CD4-positive, CD25-positive, alpha-beta regulatory T cell (primary cell): ENCODE measurements around the gene CD93. TPM values are rescaled to one million over a fixed set of nuclear protein-coding genes. Genes with fewer than 3 reads are reported as not detected.

Experiments
- ATAC-seq, 2 donors: fragments of 150-1000 bp; cut with Tn5 transposase; one replicate each; pipeline ENCODE4 v1.10.0; 2021; ENCODE audit warnings: low read depth in 2 of 2, moderate number of reproducible peaks in 2 of 2, moderate library complexity in 1 of 2
- DNase-seq, 3 donors: peaks; one replicate each; pipeline versions ENCODE4 v3.0.0 to v3.0.0-alpha.2; 2012 to 2022; ENCODE audit warnings: mixed read lengths in 1 of 3
- H3K27ac ChIP-seq: one replicate; pipeline ENCODE4 v1.7.0; 2013; ENCODE audit warnings: mild to moderate bottlenecking, low read length; ENCODE audit not compliant: insufficient read depth, poor library complexity, severe bottlenecking
- H3K27me3 ChIP-seq: one replicate; pipeline ENCODE4 v1.7.0; 2013; ENCODE audit warnings: low read length; ENCODE audit not compliant: control insufficient read depth, insufficient read depth
- H3K36me3 ChIP-seq: one replicate; pipeline ENCODE4 v1.7.0; 2013; ENCODE audit warnings: mild to moderate bottlenecking, low read length, moderate library complexity; ENCODE audit not compliant: control insufficient read depth, insufficient read depth
- H3K4me1 ChIP-seq: 2 replicates; pipeline ENCODE4 v1.7.0; 2013; ENCODE audit warnings: mild to moderate bottlenecking, low read length; ENCODE audit not compliant: insufficient read depth, control insufficient read depth, poor library complexity, severe bottlenecking
- H3K4me3 ChIP-seq: one replicate; pipeline ENCODE4 v1.7.0; 2013; ENCODE audit warnings: low read depth, mild to moderate bottlenecking, low read length, moderate library complexity
- H3K9me3 ChIP-seq, 2 experiments: 1 replicate in 1 of 2; 2 replicates in 1 of 2; pipeline ENCODE4 v1.7.0; 2013; ENCODE audit warnings: low read length in 2 of 2, mild to moderate bottlenecking in 1 of 2, moderate library complexity in 1 of 2; ENCODE audit not compliant: control insufficient read depth in 2 of 2
- H3K27ac Mint-ChIP-seq, 3 donors: one replicate each; pipeline ENCODE4 v1.8.0; 2020 to 2022; ENCODE audit warnings: mild to moderate bottlenecking in 3 of 3, mixed read lengths in 3 of 3, moderate library complexity in 2 of 3
- H3K27me3 Mint-ChIP-seq: one replicate; pipeline ENCODE4 v1.8.0; 2022; ENCODE audit warnings: mild to moderate bottlenecking, mixed read lengths
- H3K36me3 Mint-ChIP-seq: one replicate; pipeline ENCODE4 v1.8.0; 2020; ENCODE audit warnings: mixed read lengths
- H3K4me1 Mint-ChIP-seq, 4 donors: one replicate each; pipeline ENCODE4 v1.8.0; 2020 to 2022; ENCODE audit warnings: mixed read lengths in 4 of 4, mild to moderate bottlenecking in 1 of 4
- H3K4me3 Mint-ChIP-seq, 4 donors: one replicate each; pipeline ENCODE4 v1.8.0; 2020 to 2022; ENCODE audit warnings: mild to moderate bottlenecking in 4 of 4, mixed read lengths in 4 of 4, moderate library complexity in 3 of 4
- H3K9me3 Mint-ChIP-seq, 7 donors: one replicate each; pipeline ENCODE4 v1.8.0; 2020 to 2022; ENCODE audit warnings: mixed read lengths in 7 of 7, mild to moderate bottlenecking in 3 of 7, moderate library complexity in 2 of 7
- polyA plus RNA-seq, 4 donors: library from polyadenylated mRNA; unstranded; fragments of 300-500 nt; fragmentation: Illumina TruSeq; gene quantifications; one replicate each; pipeline ENCODE4 v1.2.3, GENCODE V29; 2021
- total RNA-seq: library from RNA; stranded (reverse); gene quantifications from one replicate; pipeline ENCODE4 v1.2.3, GENCODE V29; 2022

Gene CD93
- total and polyA plus RNA-seq, 5 donors from 2014 or later = 0.12 to 3.3 (median 0.30) TPM

- ATAC-seq (no peak), DNase-seq (no peak)
- Mint-ChIP-seq H3K4me1 (peaks cover 0 to 37% (median 16%) of the 10 kb centered on the region in 4 donors), H3K27me3 (peaks cover 7% of the 10 kb centered on the region), H3K4me3 (peak overlapping the region; percentile 48 to 81 (median 62)), H3K9me3 (no peaks in the 10 kb centered on the region), H3K36me3 (no peaks in the 10 kb centered on the region), H3K27ac (peak overlapping the region in 1 of 3 donors; percentile 47)
- H3K27ac ChIP-seq = no peak overlapping the region
- H3K9me3 ChIP-seq = no peaks in the 10 kb centered on the region
- H3K27me3 ChIP-seq = no peaks in the 10 kb centered on the region
- H3K36me3 ChIP-seq = no peaks in the 10 kb centered on the region
- peaks cover 11% of the 10 kb centered on the region for H3K4me1 ChIP-seq
- H3K4me3 ChIP-seq = peak overlapping the region; percentile 48
Observed at GRCh38 chr20:23083553-23084220, 2.4 kb downstream of the CD93 start.

DNA sequence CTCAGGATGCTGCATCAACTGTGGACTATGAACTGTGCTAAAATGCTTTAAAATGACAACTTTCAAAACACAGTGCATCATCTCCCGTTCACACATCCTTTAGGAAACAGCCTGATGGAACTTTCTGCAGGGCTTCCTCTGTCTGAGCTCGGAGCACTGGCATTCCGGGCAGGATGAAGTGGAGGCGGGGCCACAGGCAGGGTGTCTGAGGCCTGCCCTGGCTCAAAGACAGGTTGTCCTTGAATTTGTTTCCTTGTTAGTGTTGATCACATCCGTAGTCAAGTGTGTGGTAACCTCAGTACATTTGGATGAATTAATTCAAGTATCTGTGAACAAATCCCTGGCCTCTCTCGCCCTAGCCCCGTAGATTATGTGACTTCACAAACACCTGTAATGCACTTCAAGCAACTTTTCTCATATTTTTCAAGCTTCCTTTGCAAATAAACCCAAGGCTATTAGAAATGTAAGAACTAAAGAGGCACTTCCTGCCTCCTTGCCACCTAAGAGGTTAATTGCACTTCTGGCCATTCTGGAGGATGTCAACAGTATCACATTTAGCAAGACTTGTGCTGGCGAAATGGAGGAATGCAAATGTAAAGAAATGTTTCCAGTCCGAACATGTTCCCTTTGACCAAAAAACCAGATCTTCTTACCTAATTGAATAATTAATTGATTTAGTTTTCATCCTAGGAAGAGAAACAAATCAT lies 3.1 kb downstream of the CD93 start:
- Histone ChIP-seq H3K27ac (no peak overlapping the region), H3K27me3 (no peaks in the 10 kb centered on the region), H3K4me1 (peaks cover 11% of the 10 kb centered on the region), H3K36me3 (no peaks in the 10 kb centered on the region), H3K4me3 (peak overlapping the region; percentile 48), H3K9me3 (no peaks in the 10 kb centered on the region)
- H3K4me1 Mint-ChIP-seq = peaks cover 0 to 37% (median 16%) of the 10 kb centered on the region in 4 donors
- H3K9me3 Mint-ChIP-seq = no peaks in the 10 kb centered on the region
- peak overlapping the region; percentile 48 to 81 (median 62) for H3K4me3 Mint-ChIP-seq
- H3K36me3 Mint-ChIP-seq = no peaks in the 10 kb centered on the region
- ATAC-seq (no peak), DNase-seq (peak in 1 of 3 donors; percentile 3)
- peaks cover 7% of the 10 kb centered on the region for H3K27me3 Mint-ChIP-seq
- peak overlapping the region in 1 of 3 donors; percentile 47 for H3K27ac Mint-ChIP-seq

- DNase-seq (no peak), ATAC-seq (no peak)
- H3K27me3 ChIP-seq = no peaks in the 10 kb centered on the region
- Mint-ChIP-seq H3K9me3 (no peaks in the 10 kb centered on the region), H3K4me1 (peaks cover 0 to 24% (median 8%) of the 10 kb centered on the region in 4 donors), H3K27ac (no peak overlapping the region), H3K4me3 (peak overlapping the region in 2 of 4 donors; percentile 72 to 79), H3K27me3 (peaks cover 7% of the 10 kb centered on the region), H3K36me3 (no peaks in the 10 kb centered on the region)
- no peak overlapping the region for H3K27ac ChIP-seq
- no peaks in the 10 kb centered on the region for H3K36me3 ChIP-seq
- no peaks in the 10 kb centered on the region for H3K9me3 ChIP-seq
- H3K4me3 ChIP-seq = no peak overlapping the region
- peaks cover 4% of the 10 kb centered on the region for H3K4me1 ChIP-seq
Observed at GRCh38 chr20:23081263-23081819, 4.8 kb downstream of the CD93 start.

DNA sequence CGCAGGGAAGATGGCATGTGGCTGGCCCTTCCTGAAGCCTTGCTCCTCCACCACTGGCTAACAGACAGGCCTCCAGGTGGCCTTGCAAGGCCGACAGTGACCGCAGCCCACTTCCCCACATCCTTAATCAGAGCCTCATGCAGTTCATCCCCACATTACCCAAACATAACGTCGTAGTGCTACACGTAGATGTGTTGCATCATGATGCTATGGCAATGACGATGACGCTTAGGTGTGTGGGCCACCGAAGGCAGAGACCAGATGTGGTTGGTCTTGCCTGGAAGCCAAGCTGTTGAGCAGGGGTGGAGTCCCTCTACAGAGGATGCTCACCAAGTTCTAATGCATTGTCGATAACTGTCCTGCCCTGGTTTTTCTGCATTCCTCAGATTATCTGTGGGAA lies 5.6 kb downstream of the CD93 start:
- DNase-seq (no peak), ATAC-seq (no peak)
- Mint-ChIP-seq H3K4me3 (no peak overlapping the region), H3K27me3 (peaks cover 7% of the 10 kb centered on the region), H3K9me3 (no peaks in the 10 kb centered on the region), H3K4me1 (peaks cover 0 to 22% (median 6%) of the 10 kb centered on the region in 4 donors), H3K36me3 (no peaks in the 10 kb centered on the region), H3K27ac (no peak overlapping the region)
- Histone ChIP-seq H3K27me3 (no peaks in the 10 kb centered on the region), H3K4me3 (no peak overlapping the region), H3K9me3 (no peaks in the 10 kb centered on the region), H3K4me1 (no peaks in the 10 kb centered on the region), H3K36me3 (no peaks in the 10 kb centered on the region), H3K27ac (no peak overlapping the region)

DNA sequence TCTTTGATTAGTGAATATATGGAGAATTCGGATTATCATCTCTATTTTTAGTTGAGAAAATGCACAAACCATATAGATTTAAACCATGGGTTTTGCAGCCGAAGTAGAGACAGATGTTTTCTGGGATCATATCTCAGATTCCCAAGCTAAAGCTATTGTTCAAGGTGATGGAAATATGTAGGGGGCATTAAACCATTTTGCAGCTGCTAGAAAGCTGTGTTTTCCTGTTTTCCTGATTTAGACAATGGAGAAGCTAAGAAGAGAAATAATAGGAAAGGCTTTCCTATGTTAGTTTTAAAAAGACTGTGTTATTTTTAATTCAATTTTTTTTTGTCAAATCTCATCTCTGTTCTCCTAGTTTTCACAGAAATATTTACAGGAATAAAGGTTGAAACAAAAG lies 6.2 kb downstream of the CD93 start:
- no peak for DNase-seq
- no peaks in the 10 kb centered on the region for H3K9me3 ChIP-seq
- no peak for ATAC-seq
- no peak overlapping the region for H3K4me3 ChIP-seq
- H3K4me1 ChIP-seq = no peaks in the 10 kb centered on the region
- H3K27ac ChIP-seq = no peak overlapping the region
- no peaks in the 10 kb centered on the region for H3K36me3 ChIP-seq
- Mint-ChIP-seq H3K36me3 (no peaks in the 10 kb centered on the region), H3K9me3 (no peaks in the 10 kb centered on the region), H3K27ac (no peak overlapping the region), H3K4me3 (no peak overlapping the region), H3K4me1 (peaks cover 0 to 22% (median 6%) of the 10 kb centered on the region in 4 donors), H3K27me3 (peaks cover 7% of the 10 kb centered on the region)
- no peaks in the 10 kb centered on the region for H3K27me3 ChIP-seq

GRCh38 chr20:23079016-23079351 lies 7.1 kb downstream of the CD93 start:
- DNase-seq = no peak
- H3K4me1 ChIP-seq = no peaks in the 10 kb centered on the region
- no peak overlapping the region for H3K27ac ChIP-seq
- H3K9me3 Mint-ChIP-seq = no peaks in the 10 kb centered on the region
- no peak overlapping the region for H3K27ac Mint-ChIP-seq
- no peak for ATAC-seq
- H3K9me3 ChIP-seq = no peaks in the 10 kb centered on the region
- no peaks in the 10 kb centered on the region for H3K27me3 ChIP-seq
- H3K36me3 Mint-ChIP-seq = no peaks in the 10 kb centered on the region
- H3K4me3 ChIP-seq = no peak overlapping the region
- H3K4me3 Mint-ChIP-seq = no peak overlapping the region
- peaks cover 7% of the 10 kb centered on the region for H3K27me3 Mint-ChIP-seq
- peaks cover 0 to 19% (median 6%) of the 10 kb centered on the region in 4 donors for H3K4me1 Mint-ChIP-seq
- no peaks in the 10 kb centered on the region for H3K36me3 ChIP-seq

DNA sequence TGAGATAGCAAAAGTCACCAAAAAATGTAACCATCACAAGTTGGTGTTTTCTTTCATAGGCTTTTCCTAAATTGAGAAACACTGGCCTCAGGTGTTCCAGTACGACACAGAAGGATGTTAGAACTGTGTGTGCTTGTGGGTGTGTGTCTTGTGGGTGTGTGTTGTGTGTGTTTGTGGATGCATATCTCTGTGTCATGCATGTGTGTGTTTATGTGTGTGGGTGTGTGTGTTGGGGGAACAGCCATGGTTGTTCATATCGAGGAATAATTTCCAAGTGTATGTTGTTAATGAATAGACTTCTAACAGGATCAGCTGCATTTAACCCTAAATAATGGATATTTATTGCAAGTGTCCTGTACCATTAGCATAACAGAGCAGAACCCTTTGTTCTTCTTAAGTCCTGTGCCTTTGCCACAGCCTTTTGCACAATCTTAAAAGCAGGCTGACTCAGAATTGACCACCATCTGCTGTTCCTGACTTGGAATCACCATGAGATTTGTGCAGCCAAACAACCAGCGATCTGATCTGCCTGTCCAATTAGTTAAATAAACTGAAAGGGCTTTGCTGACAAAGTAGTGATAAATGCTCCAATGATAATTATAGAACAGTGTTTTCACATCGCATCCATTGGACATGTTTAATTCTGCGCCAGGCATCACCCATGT lies 7.6 kb downstream of the CD93 start:
- H3K36me3 Mint-ChIP-seq = no peaks in the 10 kb centered on the region
- H3K27me3 Mint-ChIP-seq = peaks cover 7% of the 10 kb centered on the region
- H3K27me3 ChIP-seq = no peaks in the 10 kb centered on the region
- no peak for DNase-seq
- H3K36me3 ChIP-seq = no peaks in the 10 kb centered on the region
- ATAC-seq = no peak
- no peak overlapping the region for H3K4me3 ChIP-seq
- H3K27ac Mint-ChIP-seq = no peak overlapping the region
- H3K4me1 ChIP-seq = no peaks in the 10 kb centered on the region
- H3K4me1 Mint-ChIP-seq = peaks cover 0 to 18% (median 6%) of the 10 kb centered on the region in 4 donors
- no peak overlapping the region for H3K27ac ChIP-seq
- H3K9me3 Mint-ChIP-seq = no peaks in the 10 kb centered on the region
- H3K4me3 Mint-ChIP-seq = no peak overlapping the region
- no peaks in the 10 kb centered on the region for H3K9me3 ChIP-seq
